Activated T-cell treated with anti-CD3 and anti-CD28 coated beads, Interleukin-2, amount 50 U/mL, for 72 hours (primary cell): Measurements from ENCODE around the gene GDA. TPM values are rescaled to one million over a fixed set of nuclear protein-coding genes. Genes with fewer than 3 reads are reported as not detected.

Experiments
- ATAC-seq, 2 donors: fragments of 150-1000 bp; cut with Tn5 transposase; replicated peaks in 1 of 2; 2 replicates each; pipeline ENCODE4 v1.10.0; 2021; ENCODE audit warnings: moderate library complexity in 2 of 2, mild to moderate bottlenecking in 1 of 2
- DNase-seq, 2 donors: peaks; one replicate each; pipeline ENCODE4 v3.0.0; 2021 to 2022; ENCODE audit warnings: mixed read lengths in 1 of 2
- H3K27ac Mint-ChIP-seq: one replicate; pipeline ENCODE4 v1.8.0; 2022; ENCODE audit warnings: mild to moderate bottlenecking, moderate library complexity, mixed read lengths
- H3K27me3 Mint-ChIP-seq: one replicate; pipeline ENCODE4 v1.8.0; 2022; ENCODE audit warnings: low read depth, mixed read lengths
- H3K36me3 Mint-ChIP-seq, 2 donors: one replicate each; pipeline ENCODE4 v1.8.0; 2022; ENCODE audit warnings: mixed read lengths in 2 of 2, mild to moderate bottlenecking in 1 of 2; ENCODE audit not compliant: insufficient read depth in 2 of 2
- H3K4me1 Mint-ChIP-seq: one replicate; pipeline ENCODE4 v1.8.0; 2022; ENCODE audit warnings: low read depth, mixed read lengths
- H3K4me3 Mint-ChIP-seq, 2 donors: one replicate each; pipeline ENCODE4 v1.8.0; 2022; ENCODE audit warnings: mild to moderate bottlenecking in 2 of 2, mixed read lengths in 2 of 2, moderate library complexity in 2 of 2
- H3K9me3 Mint-ChIP-seq, 2 donors: one replicate each; pipeline ENCODE4 v1.8.0; 2022; ENCODE audit warnings: mixed read lengths in 2 of 2
- total RNA-seq, 2 donors: library from RNA; stranded (reverse); gene quantifications; one replicate each; pipeline ENCODE4 v1.2.3, GENCODE V29; 2022

GDA gene
- not detected for total RNA-seq

- no peak for ATAC-seq
- peak within 1 kb of the TSS in 1 of 2 donors; percentile 44 for H3K4me3 Mint-ChIP-seq
- peaks cover 44% of the 10 kb centered on the region for H3K27me3 Mint-ChIP-seq
Observed at GRCh38 chr9:72149231-72149975, at the start of gene GDA. TSS of gene GDA (plus strand) at chr9:72149440. CDS start at chr9:72149560, 120 bp downstream.

GRCh38 chr9:72102520-72102919, 46.7 kb upstream of the GDA start:
- no peaks in the 10 kb centered on the region for H3K27me3 Mint-ChIP-seq
- H3K4me3 Mint-ChIP-seq: no peak overlapping the region
- no peak for ATAC-seq
- no peaks in the 10 kb centered on the region for H3K36me3 Mint-ChIP-seq
- H3K27ac Mint-ChIP-seq: no peak overlapping the region
- no peak for DNase-seq
- no peaks in the 10 kb centered on the region for H3K4me1 Mint-ChIP-seq
- H3K9me3 Mint-ChIP-seq: peaks cover 2 to 4% of the 10 kb centered on the region in 2 donors

More at GRCh38 chr9:72149231-72149975, at the start of gene GDA:
- DNase-seq: no peak
- H3K36me3 Mint-ChIP-seq: no peaks in the 10 kb centered on the region
- no peaks in the 10 kb centered on the region for H3K9me3 Mint-ChIP-seq
- H3K27ac Mint-ChIP-seq: no peak within 1 kb of the TSS
- H3K4me1 Mint-ChIP-seq: peaks cover 5% of the 10 kb centered on the region

DNA sequence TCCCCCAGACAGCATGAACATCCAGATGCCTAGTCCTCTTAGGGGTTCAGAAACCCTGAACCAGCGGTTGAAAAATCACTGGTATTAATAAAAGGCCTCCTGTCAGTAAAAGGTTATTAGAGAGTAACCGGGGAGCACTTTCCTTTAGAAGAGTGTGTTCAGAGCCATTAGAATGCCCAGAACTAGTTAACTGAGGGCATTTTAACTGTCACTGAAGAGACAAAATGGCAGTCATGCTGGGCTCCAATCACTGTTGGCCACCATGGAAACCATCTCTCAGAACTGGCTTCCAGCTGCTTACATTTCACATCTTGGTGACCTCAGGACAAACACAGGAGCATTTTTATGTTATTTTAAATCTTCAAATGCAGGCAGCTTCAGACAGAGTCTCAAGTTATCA, 36.2 kb upstream of the GDA start:
- ATAC-seq: no peak
- H3K27ac Mint-ChIP-seq: no peak overlapping the region

GRCh38 chr9:72119853-72120252, 29.4 kb upstream of the GDA start:
- Mint-ChIP-seq H3K9me3 (no peaks in the 10 kb centered on the region), H3K36me3 (no peaks in the 10 kb centered on the region), H3K4me3 (no peak overlapping the region), H3K27me3 (no peaks in the 10 kb centered on the region), H3K27ac (no peak overlapping the region), H3K4me1 (no peaks in the 10 kb centered on the region)
- DNase-seq (no peak), ATAC-seq (no peak)

More for the DNA sequence above, 36.2 kb upstream of the GDA start:
- Mint-ChIP-seq H3K9me3 (no peaks in the 10 kb centered on the region), H3K4me1 (no peaks in the 10 kb centered on the region), H3K27me3 (no peaks in the 10 kb centered on the region), H3K36me3 (no peaks in the 10 kb centered on the region), H3K4me3 (no peak overlapping the region)
- no peak for DNase-seq

DNA sequence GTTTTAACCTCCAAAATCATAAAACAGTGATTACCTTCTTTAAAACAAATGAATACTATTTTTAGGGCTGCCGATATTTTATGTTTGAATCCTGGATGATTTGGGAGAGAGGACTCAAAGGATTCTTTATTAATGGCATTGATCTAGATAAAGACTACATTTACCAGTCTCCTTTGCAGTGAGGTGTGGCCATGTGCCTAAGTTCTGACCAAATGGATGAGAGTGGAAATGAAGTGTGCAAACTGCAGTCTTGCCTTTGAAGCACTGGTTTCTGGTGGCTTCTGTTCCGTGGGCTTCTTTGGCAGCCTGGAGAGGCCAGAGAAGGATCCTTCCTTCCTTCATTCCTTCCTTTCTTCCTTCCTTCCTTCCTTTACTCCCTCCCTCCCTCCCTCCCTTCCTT, 24.3 kb upstream of the GDA start:
- no peaks in the 10 kb centered on the region for H3K4me1 Mint-ChIP-seq
- ATAC-seq: no peak

GRCh38 chr9:72127753-72128152, 21.5 kb upstream of the GDA start:
- DNase-seq (no peak), ATAC-seq (no peak)
- Mint-ChIP-seq H3K27me3 (no peaks in the 10 kb centered on the region), H3K27ac (no peak overlapping the region), H3K36me3 (no peaks in the 10 kb centered on the region), H3K9me3 (no peaks in the 10 kb centered on the region), H3K4me3 (no peak overlapping the region), H3K4me1 (no peaks in the 10 kb centered on the region)

More for the DNA sequence above, 24.3 kb upstream of the GDA start:
- H3K9me3 Mint-ChIP-seq: no peaks in the 10 kb centered on the region
- no peak overlapping the region for H3K4me3 Mint-ChIP-seq
- H3K36me3 Mint-ChIP-seq: no peaks in the 10 kb centered on the region
- no peaks in the 10 kb centered on the region for H3K27me3 Mint-ChIP-seq
- DNase-seq: no peak
- no peak overlapping the region for H3K27ac Mint-ChIP-seq

- no peak for ATAC-seq
- H3K4me3 Mint-ChIP-seq: no peak overlapping the region
- no peaks in the 10 kb centered on the region for H3K9me3 Mint-ChIP-seq
- no peak for DNase-seq
- H3K4me1 Mint-ChIP-seq: no peaks in the 10 kb centered on the region
- H3K27ac Mint-ChIP-seq: no peak overlapping the region
- H3K36me3 Mint-ChIP-seq: no peaks in the 10 kb centered on the region
- no peaks in the 10 kb centered on the region for H3K27me3 Mint-ChIP-seq
Observed at GRCh38 chr9:72128526-72128925, 20.7 kb upstream of the GDA start.

DNA sequence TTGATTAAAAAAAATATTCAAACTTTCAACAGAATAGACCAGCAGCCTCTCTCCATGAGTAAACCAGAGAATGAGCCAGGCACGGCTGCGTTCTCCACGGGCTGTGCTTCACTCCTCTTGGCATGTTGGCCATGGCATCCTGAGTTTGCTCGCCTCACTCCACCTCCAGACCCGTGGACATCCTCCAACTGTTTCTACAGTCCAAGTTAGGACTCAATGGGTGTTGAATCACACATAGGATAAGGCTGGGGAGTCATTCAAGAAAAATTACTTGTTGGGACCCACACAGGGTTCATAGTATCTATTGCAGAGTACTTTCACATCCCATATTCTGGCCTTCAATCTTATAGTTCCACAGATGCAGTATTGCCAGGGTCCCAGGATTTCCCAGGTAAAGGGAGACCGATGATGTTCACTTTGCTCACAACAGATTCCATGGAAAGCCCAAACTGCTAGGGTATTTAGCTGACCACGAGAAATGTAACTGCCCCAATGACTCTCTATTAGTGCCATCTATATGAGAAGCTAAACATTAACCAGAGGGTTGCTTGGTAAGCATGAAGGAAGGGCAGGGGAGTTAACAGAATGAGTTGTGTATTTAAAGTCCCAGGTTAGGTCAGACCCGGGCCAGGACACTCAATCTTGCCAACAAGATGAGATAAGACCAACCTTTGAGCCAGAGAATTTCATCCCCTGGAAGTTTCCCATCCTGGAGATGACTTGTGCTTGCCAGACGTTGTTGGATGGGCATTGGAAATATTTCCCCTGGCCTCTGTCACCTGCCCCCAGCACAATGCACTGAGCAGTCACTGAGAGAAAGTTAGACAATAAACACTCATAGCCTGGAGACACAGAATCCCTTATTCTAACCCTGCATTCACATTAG, 19.7 kb upstream of the GDA start:
- no peak overlapping the region for H3K27ac Mint-ChIP-seq
- H3K36me3 Mint-ChIP-seq: no peaks in the 10 kb centered on the region
- DNase-seq (no peak), ATAC-seq (no peak)
- H3K27me3 Mint-ChIP-seq: no peaks in the 10 kb centered on the region
- H3K4me3 Mint-ChIP-seq: no peak overlapping the region
- H3K4me1 Mint-ChIP-seq: no peaks in the 10 kb centered on the region
- H3K9me3 Mint-ChIP-seq: no peaks in the 10 kb centered on the region

- H3K4me1 Mint-ChIP-seq: no peaks in the 10 kb centered on the region
Observed at GRCh38 chr9:72130321-72130720, 18.9 kb upstream of the GDA start.

DNA sequence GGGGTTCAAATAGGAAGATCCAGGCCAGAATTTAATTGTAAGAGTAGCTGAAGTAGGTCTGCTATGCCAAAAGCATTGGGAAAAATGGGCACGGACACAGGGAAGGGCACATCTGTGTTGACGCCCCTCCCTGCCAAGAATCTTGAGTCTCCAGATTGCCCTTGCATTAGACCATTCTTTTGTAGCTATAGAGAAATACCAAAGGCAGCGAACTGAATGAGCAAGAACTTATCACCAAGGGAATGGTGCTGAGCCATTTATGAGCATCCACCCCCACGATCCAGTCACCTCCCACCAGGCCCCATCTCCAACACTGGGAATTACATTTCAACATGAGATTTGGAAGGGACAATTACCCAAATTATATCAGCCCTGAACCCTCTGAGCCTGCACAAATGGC, 18.0 kb upstream of the GDA start:
- Mint-ChIP-seq H3K4me3 (no peak overlapping the region), H3K27me3 (no peaks in the 10 kb centered on the region), H3K9me3 (no peaks in the 10 kb centered on the region), H3K4me1 (no peaks in the 10 kb centered on the region), H3K36me3 (no peaks in the 10 kb centered on the region), H3K27ac (no peak overlapping the region)
- DNase-seq: no peak
- ATAC-seq: no peak

More at GRCh38 chr9:72130321-72130720, 18.9 kb upstream of the GDA start:
- no peaks in the 10 kb centered on the region for H3K27me3 Mint-ChIP-seq
- no peak overlapping the region for H3K4me3 Mint-ChIP-seq
- no peak overlapping the region for H3K27ac Mint-ChIP-seq
- DNase-seq (no peak), ATAC-seq (no peak)
- no peaks in the 10 kb centered on the region for H3K36me3 Mint-ChIP-seq
- H3K9me3 Mint-ChIP-seq: no peaks in the 10 kb centered on the region

DNA sequence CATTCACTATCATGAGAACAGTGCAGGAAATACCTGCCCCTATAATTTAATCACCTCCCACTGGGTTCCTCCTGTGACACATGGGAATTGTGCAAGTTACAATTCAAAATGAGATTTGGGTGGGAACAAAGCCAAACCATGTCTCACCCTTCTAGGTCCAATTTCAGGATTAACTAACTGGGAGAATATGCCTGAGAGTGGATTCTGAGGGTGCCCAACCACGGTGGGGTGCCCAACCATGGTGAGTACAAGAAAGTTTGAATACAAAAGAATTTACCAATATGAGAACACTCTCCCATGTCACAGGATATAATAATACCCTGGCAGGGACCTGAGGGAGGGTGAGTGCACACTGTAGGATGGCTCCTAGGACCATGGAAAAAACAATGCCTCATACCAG, 17.2 kb upstream of the GDA start:
- ATAC-seq (no peak), DNase-seq (no peak)
- Mint-ChIP-seq H3K9me3 (no peaks in the 10 kb centered on the region), H3K4me3 (no peak overlapping the region), H3K36me3 (no peaks in the 10 kb centered on the region), H3K27me3 (no peaks in the 10 kb centered on the region), H3K27ac (no peak overlapping the region), H3K4me1 (no peaks in the 10 kb centered on the region)

DNA sequence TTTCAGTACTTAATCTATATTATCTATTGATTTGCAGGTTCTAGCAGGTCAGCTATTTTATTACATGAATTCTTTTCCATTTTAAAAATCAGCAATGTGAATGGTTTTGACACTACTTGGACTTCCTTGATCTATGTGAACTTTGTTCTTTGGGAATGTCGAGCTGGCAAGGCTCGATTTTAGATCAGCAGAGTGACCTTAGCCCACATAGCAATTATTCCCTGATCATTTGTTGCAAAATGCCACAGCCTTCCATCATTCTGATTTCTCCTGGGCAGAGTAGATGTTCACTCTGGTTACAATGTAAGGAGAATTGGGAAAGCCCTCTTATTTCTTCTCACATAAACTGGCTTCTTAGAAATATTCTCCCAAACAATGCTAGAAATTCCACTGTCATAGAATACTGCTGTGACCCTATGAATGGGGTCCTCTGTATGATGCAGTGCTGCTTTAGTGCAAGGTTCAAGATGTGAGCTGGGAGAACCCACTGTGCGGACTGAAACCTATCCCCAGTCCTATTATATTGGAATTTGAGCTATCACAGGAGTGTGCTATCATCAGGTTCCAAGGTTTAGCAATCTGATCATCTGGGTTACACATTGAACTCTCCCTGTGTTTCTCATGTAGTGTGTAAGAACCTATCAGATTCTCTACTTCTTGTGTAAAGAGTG, 15.7 kb upstream of the GDA start:
- ATAC-seq (no peak), DNase-seq (no peak)
- Mint-ChIP-seq H3K4me1 (no peaks in the 10 kb centered on the region), H3K9me3 (no peaks in the 10 kb centered on the region), H3K27me3 (no peaks in the 10 kb centered on the region), H3K4me3 (no peak overlapping the region), H3K36me3 (no peaks in the 10 kb centered on the region), H3K27ac (no peak overlapping the region)

DNA sequence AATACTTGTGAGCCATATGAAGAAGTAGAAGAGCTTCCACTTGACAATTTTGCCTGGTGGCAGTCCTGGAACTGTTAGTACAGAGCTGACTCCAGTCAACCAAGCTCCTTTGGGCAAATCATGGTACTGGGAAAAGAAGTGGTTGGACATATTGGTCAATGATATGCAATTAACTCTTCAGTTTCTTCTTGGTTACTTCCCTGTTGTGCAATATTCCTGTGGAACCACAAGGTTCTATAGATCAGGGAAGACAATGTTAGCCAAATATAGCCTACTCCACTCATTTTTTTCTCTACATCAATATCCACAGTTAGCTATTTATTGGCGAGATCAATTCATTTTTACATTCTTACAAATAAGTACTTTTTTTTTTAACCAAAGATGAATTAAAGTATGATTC, 14.4 kb upstream of the GDA start:
- H3K36me3 Mint-ChIP-seq: no peaks in the 10 kb centered on the region
- no peak overlapping the region for H3K4me3 Mint-ChIP-seq
- peaks cover under 1% of the 10 kb centered on the region for H3K27me3 Mint-ChIP-seq
- no peaks in the 10 kb centered on the region for H3K9me3 Mint-ChIP-seq
- ATAC-seq: no peak
- no peaks in the 10 kb centered on the region for H3K4me1 Mint-ChIP-seq
- no peak overlapping the region for H3K27ac Mint-ChIP-seq
- no peak for DNase-seq
